HG03342 (cell line): ENCODE data around the gene ETV4.

Source experiments
- ATAC-seq: cut with Tn5 transposase; IDR thresholded peaks from one replicate; pipeline ENCODE4 v1.9.1; 2021; ENCODE audit warnings: mild to moderate bottlenecking, moderate library complexity; ENCODE audit not compliant: unreplicated experiment

Gene ETV4

GRCh38 chr17:43573579-43574321 lies 27.6 kb upstream of the ETV4 start:
- ATAC-seq, result no peak

- no peak for ATAC-seq
Observed at GRCh38 chr17:43572368-43572980, 26.3 kb upstream of the ETV4 start.

GRCh38 chr17:43570518-43570928 lies 24.4 kb upstream of the ETV4 start:
- no peak for ATAC-seq

DNA sequence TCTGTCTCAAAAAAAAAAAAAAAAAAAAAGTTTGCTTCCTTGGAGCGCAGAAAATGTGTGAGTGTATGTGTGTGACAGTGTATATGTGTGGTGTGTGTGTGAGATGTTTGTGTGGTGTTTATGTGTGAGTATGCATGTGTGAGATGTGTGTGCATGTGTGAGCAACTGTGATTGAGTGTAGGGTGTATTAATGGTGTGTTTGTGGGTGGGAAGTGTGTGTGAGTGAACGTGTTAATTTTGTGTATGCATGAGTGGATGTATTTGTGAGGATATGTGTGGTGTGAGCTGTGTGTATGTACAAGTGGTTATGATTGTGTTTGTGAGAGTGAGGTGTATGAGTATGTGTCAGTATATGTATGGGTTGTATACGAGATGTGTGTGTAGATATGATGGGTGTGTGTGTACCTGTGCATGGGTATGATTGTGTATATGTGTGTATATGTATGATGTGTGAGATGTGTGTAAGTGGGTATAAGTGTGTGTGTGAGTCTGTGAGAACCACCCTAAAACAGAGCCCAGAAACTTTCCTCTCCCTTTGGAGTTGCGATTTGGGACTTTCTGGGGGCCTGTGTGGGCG lies 22.5 kb upstream of the ETV4 start:
- no peak for ATAC-seq

DNA sequence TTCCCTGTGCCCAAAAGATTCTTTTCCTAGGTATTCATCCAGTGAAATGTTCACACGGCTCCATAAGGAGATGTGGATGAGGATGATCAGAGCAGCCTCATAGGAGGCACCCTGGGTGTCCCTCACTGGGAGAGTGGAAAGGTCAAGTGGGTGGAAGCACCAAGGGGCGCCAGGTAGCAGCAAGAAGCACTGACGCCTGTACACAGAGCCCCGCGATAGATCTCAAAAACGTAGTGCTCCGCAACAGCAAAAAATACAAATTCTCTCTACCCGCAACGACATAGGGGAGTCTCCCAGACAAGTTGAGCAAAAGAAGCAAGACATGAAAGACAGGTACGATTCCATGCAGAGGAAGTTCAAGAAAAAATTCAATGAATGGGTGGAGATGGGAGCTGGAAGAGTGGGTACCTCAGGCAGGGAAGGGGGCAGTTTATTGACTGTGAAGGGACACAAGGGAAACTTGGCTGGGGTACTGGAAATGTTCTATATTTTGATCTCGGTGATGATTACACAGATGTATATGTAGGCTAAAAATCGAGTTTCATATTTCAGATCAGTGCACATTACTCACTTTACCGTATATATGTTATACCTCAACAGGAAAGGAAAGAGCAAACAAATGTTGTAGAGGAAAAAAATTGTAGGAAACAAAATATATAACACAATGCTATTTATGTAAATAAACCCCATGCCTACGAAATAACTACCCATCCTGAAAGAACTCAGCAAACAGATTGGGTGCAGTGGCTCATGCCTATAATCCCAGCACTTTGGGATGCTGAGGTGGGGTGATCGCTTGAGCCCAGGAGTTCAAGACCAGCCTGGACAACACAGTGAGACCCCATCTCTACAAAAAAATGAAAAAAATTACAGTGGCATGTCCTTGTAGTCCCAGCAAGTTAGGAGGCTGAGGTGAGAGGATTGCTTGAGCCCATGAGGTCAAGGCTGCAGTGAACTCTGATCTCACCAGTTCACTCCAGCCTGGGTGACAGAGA lies 17.8 kb upstream of the ETV4 start:
- no peak for ATAC-seq

DNA sequence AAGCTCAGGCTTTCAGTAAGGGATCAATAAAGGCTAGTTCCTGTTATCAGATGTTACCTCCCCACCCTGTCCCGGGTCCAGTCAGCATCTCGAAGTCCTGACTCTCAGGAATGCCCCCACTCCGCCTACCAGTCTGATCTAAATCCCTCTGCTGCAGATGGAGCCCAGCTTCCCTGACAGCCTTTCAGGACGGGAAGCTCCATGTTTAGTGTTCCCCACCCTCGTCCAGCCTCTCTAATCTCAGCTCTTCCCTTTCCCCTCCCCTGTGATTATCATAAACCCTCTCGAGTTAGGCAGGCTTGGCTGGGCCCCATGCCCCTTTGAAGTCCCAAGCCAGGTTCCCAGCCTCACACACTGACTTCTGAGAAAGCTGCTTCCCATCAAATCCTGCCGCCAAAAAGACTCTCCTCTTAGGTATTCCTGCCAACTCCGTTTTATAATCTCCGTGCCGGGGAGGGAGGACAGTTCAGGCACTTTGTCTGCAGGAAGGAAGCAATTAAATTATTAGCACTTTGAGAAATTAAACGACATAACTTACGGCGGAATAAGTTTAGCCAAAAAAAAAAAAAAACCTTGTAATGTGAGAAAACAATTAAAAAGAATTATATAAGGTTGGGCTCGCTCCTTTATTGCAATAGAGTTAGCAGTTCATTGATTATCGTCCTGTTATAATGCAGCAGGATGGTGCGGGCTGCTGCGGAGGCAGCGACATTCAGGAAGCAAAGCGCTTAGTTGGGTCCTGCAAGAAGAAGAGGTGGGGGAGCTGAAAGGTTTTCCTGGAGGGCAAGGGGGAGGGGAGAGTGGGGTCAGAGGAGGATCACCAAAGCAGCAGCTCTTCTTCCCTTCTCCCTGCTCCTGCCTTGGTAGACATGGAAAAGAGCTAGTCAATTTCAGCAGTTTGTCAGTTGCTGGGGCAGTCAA lies 16.8 kb upstream of the ETV4 start:
- ATAC-seq, result no peak

GRCh38 chr17:43560461-43561427 lies 14.6 kb upstream of the ETV4 start:
- no peak for ATAC-seq

DNA sequence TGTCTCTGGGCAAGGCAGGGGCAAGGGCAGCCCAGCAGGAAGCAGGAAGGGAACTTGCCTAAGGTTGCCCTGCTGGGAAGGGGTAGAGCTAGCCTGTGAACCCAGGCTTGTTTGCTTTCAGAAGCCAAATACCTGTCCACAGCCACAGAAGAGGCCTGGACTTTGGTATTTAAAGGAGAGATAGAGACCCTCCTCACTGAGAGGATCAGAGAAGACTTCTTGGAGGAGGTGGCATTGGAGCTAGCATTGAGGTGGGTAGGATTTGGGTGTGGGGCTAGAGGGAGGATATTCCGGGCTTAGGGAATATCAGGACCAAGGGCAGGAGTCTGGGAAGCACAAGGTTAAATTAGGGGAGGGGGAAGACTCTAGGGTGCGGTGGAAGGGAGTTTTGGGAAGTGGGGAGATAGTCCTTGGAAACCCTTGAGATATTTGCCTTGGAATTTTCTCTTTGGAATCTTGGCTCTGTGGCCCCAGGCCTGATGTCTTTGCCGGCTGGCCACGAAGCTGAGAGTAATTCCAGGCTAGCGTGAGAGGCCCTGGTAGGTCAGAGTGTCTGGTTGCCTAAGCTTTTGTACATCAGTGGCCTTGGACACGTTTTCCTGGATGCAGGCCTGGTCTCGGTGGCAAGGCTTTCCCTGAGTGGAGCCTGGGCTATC lies 13.1 kb upstream of the ETV4 start:
- no peak for ATAC-seq

GRCh38 chr17:43558805-43559160 lies 12.6 kb upstream of the ETV4 start:
- no peak for ATAC-seq

- no peak for ATAC-seq
Observed at GRCh38 chr17:43556292-43556691, 10.2 kb upstream of the ETV4 start.

DNA sequence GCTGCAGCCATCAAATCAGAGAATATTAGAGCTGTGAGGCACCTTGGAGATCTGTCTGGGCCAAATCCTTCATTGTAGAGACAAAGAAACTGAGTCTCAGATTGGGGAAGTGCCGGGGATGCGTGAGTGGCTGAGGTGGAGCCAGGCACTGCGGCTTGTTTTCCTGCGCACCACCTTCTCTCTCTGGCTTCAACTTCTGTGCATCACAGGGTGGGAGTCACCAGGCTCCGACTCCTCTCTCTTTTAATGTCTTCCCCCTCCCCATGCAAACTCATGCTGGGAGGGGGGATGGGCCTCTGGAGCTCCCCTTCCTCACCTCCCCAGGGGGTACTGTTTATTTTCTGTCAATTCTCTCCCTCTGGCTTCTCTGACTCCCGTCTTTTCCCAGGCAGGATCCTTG lies 8.7 kb upstream of the ETV4 start:
- no peak for ATAC-seq

DNA sequence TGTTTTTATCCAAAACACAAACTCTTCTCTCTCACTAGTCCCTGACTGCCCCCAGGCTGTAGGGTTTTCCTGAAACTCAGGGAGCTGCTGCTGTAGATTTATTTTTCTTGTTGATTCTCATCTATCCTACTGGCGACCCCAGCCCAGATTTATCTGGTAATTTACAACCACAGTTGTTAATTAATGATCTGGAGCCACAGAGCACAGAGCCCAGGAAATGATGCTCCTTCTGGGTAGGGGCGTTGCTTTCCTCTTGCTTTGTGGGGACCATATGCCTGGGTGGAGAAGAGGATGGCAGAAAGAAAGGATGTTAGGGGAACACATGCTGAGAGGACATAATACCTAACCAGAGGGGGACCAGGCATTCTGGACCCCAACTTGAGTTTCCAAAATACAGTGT lies 7.4 kb upstream of the ETV4 start:
- ATAC-seq, result no peak

- ATAC-seq, result no peak
Observed at GRCh38 chr17:43552229-43552837, 6.2 kb upstream of the ETV4 start.

DNA sequence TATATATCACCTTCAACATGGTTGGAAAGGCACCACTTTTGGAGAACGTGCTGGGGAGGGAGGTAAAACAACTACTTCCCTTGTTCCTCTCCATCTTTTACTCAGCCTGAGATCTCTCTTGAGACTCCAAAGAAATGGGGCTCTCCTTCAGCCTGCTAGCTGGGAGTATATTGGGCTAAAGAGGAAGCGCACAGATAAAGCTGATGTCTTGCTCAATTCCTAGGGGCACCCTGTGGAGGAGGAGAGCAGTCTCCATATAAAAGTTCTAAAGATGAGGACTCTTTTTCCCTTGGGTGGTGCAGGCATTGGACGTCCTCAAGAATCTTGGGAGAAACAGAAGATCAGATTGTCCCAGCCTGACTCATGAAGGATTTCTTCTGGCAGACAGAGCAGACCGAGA lies 4.6 kb upstream of the ETV4 start:
- no peak for ATAC-seq

DNA sequence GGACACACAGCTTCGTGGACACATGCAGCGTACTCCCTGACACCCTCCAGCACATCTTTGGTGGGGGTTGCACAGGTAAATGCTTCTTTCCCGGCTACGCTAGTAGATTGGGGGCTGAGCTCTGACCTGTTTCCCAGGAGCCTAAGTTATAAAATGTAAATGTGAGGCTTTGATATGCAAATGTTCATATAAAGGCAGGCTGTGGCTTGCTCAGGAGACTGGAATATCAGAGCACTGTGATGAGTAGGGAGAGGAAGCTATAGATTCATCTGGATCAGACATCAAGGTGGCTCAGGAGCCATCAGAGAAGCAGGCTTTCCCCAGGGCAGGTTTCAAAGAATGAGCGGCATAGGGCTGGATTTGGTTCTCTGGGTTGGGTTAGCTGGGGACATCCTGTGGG lies 3.4 kb upstream of the ETV4 start:
- ATAC-seq, result no peak

DNA sequence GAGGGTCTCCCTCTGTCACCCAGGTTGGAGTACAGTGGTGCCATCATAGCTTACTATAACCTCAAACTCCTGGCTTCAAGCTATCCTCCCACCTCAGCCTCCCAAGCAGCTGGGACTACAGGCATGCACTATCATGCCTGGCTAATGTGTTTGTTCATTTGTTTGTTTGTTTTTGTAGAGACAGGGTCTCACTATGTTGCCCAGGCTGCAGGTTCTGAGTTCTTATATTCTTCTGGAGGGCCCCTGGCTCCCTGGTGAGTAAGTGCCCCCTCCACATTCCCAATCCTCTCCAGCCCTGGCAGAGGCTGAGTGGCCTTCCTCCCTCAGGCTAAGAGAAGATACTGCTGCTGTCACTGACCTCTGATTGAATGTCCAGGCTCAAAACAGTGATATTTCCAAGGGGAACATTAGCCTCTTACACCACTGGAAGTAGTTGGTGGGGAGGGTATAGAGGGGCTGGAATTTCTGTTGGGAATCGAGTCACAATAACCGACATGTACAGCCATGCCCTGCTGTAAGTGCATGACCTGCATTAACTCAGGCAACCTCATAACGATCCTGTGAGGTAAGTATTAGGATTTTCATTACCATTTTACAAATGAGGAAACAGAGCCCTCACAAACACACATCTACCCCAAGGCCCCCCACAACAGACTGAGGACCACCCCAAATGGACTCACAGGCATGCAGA lies 2.7 kb upstream of the ETV4 start:
- ATAC-seq, result no peak

GRCh38 chr17:43547659-43548256 lies 1.6 kb upstream of the ETV4 start:
- ATAC-seq, result no peak
